ENCODE measurements around the gene DRAM2. TPM values are rescaled to one million over a fixed set of nuclear protein-coding genes. Genes with fewer than 3 reads are reported as not detected.

Gene DRAM2
- total and polyA plus RNA-seq, 2 of the 13 experiments (the other 11 are each of a cell fraction or from before 2014, with no cell fraction given), result 33.2 to 123 TPM

DNA sequence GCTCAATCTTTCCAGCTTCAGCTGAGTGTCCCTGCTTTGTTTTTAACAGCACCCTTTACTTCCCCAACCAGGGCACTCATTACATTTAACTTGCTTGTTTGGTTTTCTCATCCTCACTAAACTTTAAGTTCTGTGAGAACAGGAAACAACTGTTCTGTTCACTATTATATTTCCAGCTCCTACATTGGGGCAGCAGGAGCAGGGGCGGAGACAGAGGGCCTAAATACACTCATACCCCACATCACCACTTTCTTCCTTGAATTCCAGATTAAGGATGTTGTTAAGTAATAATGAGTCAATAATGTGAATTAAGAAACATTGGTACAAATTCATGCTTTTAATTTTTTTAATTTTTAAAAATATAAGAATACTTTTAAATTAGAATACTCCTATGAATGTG, 6.0 kb downstream of the DRAM2 start (continued):
- TF ChIP-seq, protein P1, sequence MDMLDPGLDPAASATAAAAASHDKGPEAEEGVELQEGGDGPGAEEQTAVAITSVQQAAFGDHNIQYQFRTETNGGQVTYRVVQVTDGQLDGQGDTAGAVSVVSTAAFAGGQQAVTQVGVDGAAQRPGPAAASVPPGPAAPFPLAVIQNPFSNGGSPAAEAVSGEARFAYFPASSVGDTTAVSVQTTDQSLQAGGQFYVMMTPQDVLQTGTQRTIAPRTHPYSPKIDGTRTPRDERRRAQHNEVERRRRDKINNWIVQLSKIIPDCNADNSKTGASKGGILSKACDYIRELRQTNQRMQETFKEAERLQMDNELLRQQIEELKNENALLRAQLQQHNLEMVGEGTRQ (IDR thresholded peaks at IDR 0.05; ENCODE audit: low read depth, low read length), result no peak
- TF ChIP-seq, protein P1 (CRISPR knock-in tag; IDR thresholded peaks at IDR 0.05; ENCODE audit: borderline replicate concordance), result no peak
- TF ChIP-seq, protein P2, sequence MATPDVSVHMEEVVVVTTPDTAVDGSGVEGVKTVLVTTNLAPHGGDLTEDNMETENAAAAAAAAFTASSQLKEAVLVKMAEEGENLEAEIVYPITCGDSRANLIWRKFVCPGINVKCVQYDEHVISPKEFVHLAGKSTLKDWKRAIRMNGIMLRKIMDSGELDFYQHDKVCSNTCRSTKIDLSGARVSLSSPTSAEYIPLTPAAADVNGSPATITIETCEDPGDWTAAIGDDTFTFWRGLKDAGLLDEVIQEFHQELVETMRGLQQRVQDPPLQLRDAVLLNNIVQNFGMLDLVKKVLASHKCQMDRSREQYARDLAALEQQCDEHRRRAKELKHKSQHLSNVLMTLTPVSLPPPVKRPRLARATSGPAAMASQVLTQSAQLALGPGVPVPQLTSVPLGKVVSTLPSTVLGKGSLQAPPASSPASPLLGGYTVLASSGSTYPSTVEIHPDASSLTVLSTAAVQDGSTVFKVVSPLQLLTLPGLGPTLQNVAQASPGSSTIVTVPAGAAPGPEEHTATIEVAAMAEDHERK (CRISPR knock-in tag; IDR thresholded peaks at IDR 0.05; ENCODE audit: low read depth), result no peak

DNA sequence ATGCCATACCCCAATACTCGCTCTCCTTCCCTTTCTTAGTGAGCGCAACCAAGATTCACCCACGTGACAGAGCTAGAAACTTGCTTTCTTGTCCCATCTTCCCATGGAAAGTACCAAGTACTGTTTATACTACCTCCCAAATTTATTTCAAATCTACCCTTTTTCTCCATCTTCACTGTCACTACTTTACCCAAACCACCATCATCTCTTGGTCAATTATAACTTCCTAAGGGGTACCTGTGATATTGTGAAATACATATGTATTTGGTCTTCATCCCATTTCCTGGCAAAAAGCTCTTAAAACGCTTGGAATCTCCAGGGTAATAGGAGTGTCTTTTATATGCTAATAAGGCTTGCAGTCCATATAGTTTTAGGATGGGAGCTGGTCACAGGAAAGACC, 8.2 kb downstream of the DRAM2 start:
- ChIA-PET CTCF (ENCODE audit: low intra/inter-chr PET ratio, low total read pairs) (no interaction called here), POLR2A (interaction anchor here (1.1 to 1.4 kb wide), 2 partner anchors 8 to 11 kb away, joined by 3 to 4 read pairs; partner anchors contain the start of genes CEPT1 and DRAM2)
- Histone ChIP-seq H3K79me2 (ENCODE audit: insufficient read depth, low read length) (no peaks in the 10 kb centered on the region), H3K4me2 (ENCODE audit: low read depth, low read length) (no peak overlapping the region), H3K36me3 (replicated peaks in 1 of 2; ENCODE audit: control insufficient read depth in 1 of 2, insufficient read depth in 2 of 2, low read length in 2 of 2) (peaks cover under 1 to 20% of the 10 kb centered on the region in 2 experiments; a peak in 2 of 5 replicates), H3K27me3 (ENCODE audit: control insufficient read depth in 1 of 2, insufficient read depth in 2 of 2, low read length in 2 of 2) (no peaks in the 10 kb centered on the region), H4K20me1 (ENCODE audit: insufficient read depth, low read length) (no peaks in the 10 kb centered on the region), H2AFZ (ENCODE audit: low read length) (no peak overlapping the region), H3K9ac (ENCODE audit: insufficient read depth, low read depth, low read length) (no peak overlapping the region), H3K4me3 (replicated peaks in 1 of 3; ENCODE audit: insufficient read depth in 1 of 3, low read depth in 2 of 3, low read length in 3 of 3) (no peak overlapping the region), H3K27ac (ENCODE audit: extremely low read length, insufficient read depth, low read length) (no peak overlapping the region), H3K4me1 (ENCODE audit: insufficient read depth, low read length) (no peaks in the 10 kb centered on the region), H3K9me3 (ENCODE audit: low read length) (no peaks in the 10 kb centered on the region)
- DNase-seq (ENCODE audit: low spot score), result no peak
- in situ Hi-C loops (cut with HindIII; ENCODE audit: extremely low pct_ligation_motif_present, low pct_unique_long_range_greater_than_20kb) (no loop called here), intact Hi-C loops (cut with micrococcal nuclease; ENCODE audit: unreplicated experiment) (no loop called here)
- WGBS (ENCODE audit: low lambda C conversion rate), result 94% methylated on average over 4 of the region's 4 CpGs
- ATAC-seq, result no peak
- BruUV-seq (replicated peaks), result no TSS peak
- FAIRE-seq, result no peak
- TF ChIP-seq AKAP8 (CRISPR knock-in tag; IDR thresholded peaks at IDR 0.05) (no peak), PAX8 (CRISPR knock-in tag; IDR thresholded peaks at IDR 0.05; ENCODE audit: borderline replicate concordance) (no peak), KLF16 (CRISPR knock-in tag; IDR thresholded peaks at IDR 0.05) (no peak), PHF8 (CRISPR knock-in tag; IDR thresholded peaks at IDR 0.05) (no peak), ELF3 (CRISPR knock-in tag; IDR thresholded peaks at IDR 0.05) (no peak), ZNF879 (CRISPR knock-in tag; IDR thresholded peaks at IDR 0.05) (no peak), ATAD3A (CRISPR knock-in tag; IDR thresholded peaks at IDR 0.05) (no peak)
- TF ChIP-seq, protein P3, sequence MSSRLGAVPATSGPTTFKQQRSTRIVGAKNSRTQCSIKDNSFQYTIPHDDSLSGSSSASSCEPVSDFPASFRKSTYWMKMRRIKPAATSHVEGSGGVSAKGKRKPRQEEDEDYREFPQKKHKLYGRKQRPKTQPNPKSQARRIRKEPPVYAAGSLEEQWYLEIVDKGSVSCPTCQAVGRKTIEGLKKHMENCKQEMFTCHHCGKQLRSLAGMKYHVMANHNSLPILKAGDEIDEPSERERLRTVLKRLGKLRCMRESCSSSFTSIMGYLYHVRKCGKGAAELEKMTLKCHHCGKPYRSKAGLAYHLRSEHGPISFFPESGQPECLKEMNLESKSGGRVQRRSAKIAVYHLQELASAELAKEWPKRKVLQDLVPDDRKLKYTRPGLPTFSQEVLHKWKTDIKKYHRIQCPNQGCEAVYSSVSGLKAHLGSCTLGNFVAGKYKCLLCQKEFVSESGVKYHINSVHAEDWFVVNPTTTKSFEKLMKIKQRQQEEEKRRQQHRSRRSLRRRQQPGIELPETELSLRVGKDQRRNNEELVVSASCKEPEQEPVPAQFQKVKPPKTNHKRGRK (CRISPR knock-in tag; IDR thresholded peaks at IDR 0.05), result no peak
- TF ChIP-seq, protein P4, sequence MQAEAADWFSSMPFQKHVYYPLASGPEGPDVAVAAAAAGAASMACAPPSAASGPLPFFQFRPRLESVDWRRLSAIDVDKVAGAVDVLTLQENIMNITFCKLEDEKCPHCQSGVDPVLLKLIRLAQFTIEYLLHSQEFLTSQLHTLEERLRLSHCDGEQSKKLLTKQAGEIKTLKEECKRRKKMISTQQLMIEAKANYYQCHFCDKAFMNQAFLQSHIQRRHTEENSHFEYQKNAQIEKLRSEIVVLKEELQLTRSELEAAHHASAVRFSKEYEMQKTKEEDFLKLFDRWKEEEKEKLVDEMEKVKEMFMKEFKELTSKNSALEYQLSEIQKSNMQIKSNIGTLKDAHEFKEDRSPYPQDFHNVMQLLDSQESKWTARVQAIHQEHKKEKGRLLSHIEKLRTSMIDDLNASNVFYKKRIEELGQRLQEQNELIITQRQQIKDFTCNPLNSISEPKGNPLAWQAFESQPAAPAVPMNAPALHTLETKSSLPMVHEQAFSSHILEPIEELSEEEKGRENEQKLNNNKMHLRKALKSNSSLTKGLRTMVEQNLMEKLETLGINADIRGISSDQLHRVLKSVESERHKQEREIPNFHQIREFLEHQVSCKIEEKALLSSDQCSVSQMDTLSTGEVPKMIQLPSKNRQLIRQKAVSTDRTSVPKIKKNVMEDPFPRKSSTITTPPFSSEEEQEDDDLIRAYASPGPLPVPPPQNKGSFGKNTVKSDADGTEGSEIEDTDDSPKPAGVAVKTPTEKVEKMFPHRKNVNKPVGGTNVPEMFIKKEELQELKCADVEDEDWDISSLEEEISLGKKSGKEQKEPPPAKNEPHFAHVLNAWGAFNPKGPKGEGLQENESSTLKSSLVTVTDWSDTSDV (CRISPR knock-in tag; IDR thresholded peaks at IDR 0.05), result no peak
